ENCODE results near the gene ACSL6. TPM values are rescaled to one million over a fixed set of nuclear protein-coding genes. Genes with fewer than 3 reads are reported as not detected.
A peak's percentile ranks its signal among the peaks of the same experiment; 100 is the strongest.

ACSL6 gene
- total and polyA plus RNA-seq, 10 donors = 0.76 to 18.4 (median 3.9) TPM

- Histone ChIP-seq H3K27ac (no peak overlapping the region), H3K4me3 (no peak overlapping the region), H3K9me3 (no peaks in the 10 kb centered on the region), H3K36me3 (no peaks in the 10 kb centered on the region), H3K27me3 (replicated peaks in 1 of 7) (no peaks in the 10 kb centered on the region), H3K4me1 (no peaks in the 10 kb centered on the region)
- peak; percentile 50 for DNase-seq
- intact Hi-C loops (cut with DNase I; ENCODE audit: low total_unique reads) = no loop called here
- TF ChIP-seq POLR2AphosphoS5 (IDR thresholded peaks at IDR 0.05) (no peak), POLR2A (IDR thresholded peaks at IDR 0.05) (no peak), CTCF (IDR thresholded peaks at IDR 0.05 in 8 of 11, conservative IDR thresholded peaks at IDR 0.05 in 3 of 11) (no peak)
- WGBS, 5 donors = 79 to 88% (median 85%) methylated on average over 8 of the region's 8 CpGs
Measured at GRCh38 chr5:131986161-131986912, 25.1 kb downstream of the ACSL6 start.

GRCh38 chr5:131984956-131985665 lies 26.3 kb downstream of the ACSL6 start:
- Histone ChIP-seq H3K4me3 (no peak overlapping the region), H3K27ac (no peak overlapping the region), H3K36me3 (no peaks in the 10 kb centered on the region), H3K9me3 (no peaks in the 10 kb centered on the region), H3K27me3 (replicated peaks in 1 of 7) (no peaks in the 10 kb centered on the region), H3K4me1 (no peaks in the 10 kb centered on the region)
- peak; percentile 47 for DNase-seq
- intact Hi-C loops (cut with DNase I; ENCODE audit: low total_unique reads) = no loop called here
- TF ChIP-seq CTCF (IDR thresholded peaks at IDR 0.05 in 8 of 11, conservative IDR thresholded peaks at IDR 0.05 in 3 of 11) = no peak
- no peak for TF ChIP-seq POLR2AphosphoS5 (IDR thresholded peaks at IDR 0.05)
- 95 to 99% (median 97%) methylated on average over 8 of the region's 8 CpGs for WGBS, 5 donors

- peak; percentile 47 for DNase-seq
- Histone ChIP-seq H3K4me3 (no peak overlapping the region), H3K27me3 (replicated peaks in 1 of 7) (no peaks in the 10 kb centered on the region), H3K36me3 (no peaks in the 10 kb centered on the region), H3K27ac (no peak overlapping the region), H3K4me1 (no peaks in the 10 kb centered on the region), H3K9me3 (no peaks in the 10 kb centered on the region)
- intact Hi-C loops (cut with DNase I; ENCODE audit: low total_unique reads) = no loop called here
- WGBS, 5 donors = 79 to 85% (median 80%) methylated on average over 2 of the region's 2 CpGs
- TF ChIP-seq POLR2AphosphoS5 (IDR thresholded peaks at IDR 0.05) (no peak), POLR2A (IDR thresholded peaks at IDR 0.05) (no peak), CTCF (IDR thresholded peaks at IDR 0.05 in 8 of 11, conservative IDR thresholded peaks at IDR 0.05 in 3 of 11) (no peak)
Measured at GRCh38 chr5:131983244-131983771, 28.1 kb downstream of the ACSL6 start.

- Histone ChIP-seq H3K36me3 (no peaks in the 10 kb centered on the region), H3K27me3 (replicated peaks in 1 of 7) (no peaks in the 10 kb centered on the region), H3K27ac (no peak overlapping the region), H3K9me3 (no peaks in the 10 kb centered on the region), H3K4me3 (no peak overlapping the region), H3K4me1 (no peaks in the 10 kb centered on the region)
- intact Hi-C loops (cut with DNase I; ENCODE audit: low total_unique reads) = no loop called here
- 78 to 87% (median 83%) methylated on average over 4 of the region's 4 CpGs for WGBS, 5 donors
- TF ChIP-seq POLR2A (IDR thresholded peaks at IDR 0.05) = no peak
- TF ChIP-seq POLR2AphosphoS5 (IDR thresholded peaks at IDR 0.05) = no peak
- no peak for TF ChIP-seq CTCF (IDR thresholded peaks at IDR 0.05 in 8 of 11, conservative IDR thresholded peaks at IDR 0.05 in 3 of 11)
- DNase-seq = no peak
Measured at GRCh38 chr5:131981516-131981915, 29.9 kb downstream of the ACSL6 start.

Measured in spleen (tissue), 11 donors.